ENCODE results near the gene NKIRAS1. TPM values are rescaled to one million over a fixed set of nuclear protein-coding genes. Genes with fewer than 3 reads are reported as not detected.

Gene NKIRAS1
- total and polyA plus RNA-seq, 2 of the 8 experiments (the other 6 are each of a cell fraction or from before 2014, with no cell fraction given) = 3.4 to 7.0 TPM

DNA sequence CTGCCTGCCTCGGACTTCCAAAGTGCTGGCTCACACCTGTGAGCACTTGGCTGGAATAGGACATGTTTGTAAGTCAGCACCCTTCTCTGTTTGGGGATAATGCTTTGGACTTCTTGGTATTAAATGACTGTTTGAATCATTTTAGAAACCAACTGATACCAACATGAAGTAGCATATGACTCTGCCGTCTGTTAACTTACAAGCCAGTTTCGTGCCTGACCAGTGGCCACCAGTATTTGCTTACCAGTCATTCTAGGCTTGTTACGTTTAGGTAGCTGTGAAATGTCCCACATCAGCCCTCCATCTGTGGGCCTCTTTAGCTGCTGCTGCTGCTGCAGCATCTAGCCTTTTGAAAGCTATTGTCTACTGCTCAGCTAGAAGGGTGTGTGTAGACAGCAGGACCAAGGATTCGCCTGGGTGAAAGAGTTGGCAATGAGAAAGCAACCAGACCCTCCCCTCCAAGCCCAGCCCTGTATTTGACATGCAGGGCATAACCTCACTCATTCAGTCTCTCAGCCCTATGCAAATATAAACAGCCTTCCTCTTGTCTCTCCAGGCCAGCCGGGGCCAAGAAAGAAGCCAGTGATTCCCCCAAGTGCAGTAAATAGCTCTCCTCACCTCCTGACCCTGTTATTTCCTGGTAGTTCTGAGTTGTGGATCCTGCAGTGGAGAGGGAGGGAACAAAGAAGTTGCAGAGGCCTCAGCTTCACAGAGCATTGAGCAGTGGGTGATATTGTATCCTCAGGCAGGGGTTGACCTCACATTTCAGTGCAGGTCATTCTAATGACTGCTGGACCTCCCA lies 51.0 kb downstream of the NKIRAS1 start:
- DNase-seq (ENCODE audit: low read depth in 1 of 2, low spot score in 2 of 2) (peak in 1 of 2 experiments; percentile 21), FAIRE-seq (peak; percentile 69)
- Histone ChIP-seq H3K27me3 (replicated peaks in 1 of 4; ENCODE audit: control insufficient read depth in 3 of 4, extremely low read depth in 1 of 4, insufficient read depth in 3 of 4, low read length in 3 of 4) (peaks cover 0 to 1% (median 0%) of the 10 kb centered on the region in 4 experiments; a peak in 1 of 7 replicates), H2BK20ac (ENCODE audit: low read length) (no peak overlapping the region), H4K8ac (ENCODE audit: extremely low read depth, insufficient read depth, low read length) (no peak overlapping the region), H2AFZ (ENCODE audit: low read length) (no peak overlapping the region), H3K18ac (ENCODE audit: extremely low read depth, low read length) (no peak overlapping the region), H3K23ac (ENCODE audit: insufficient read length) (no peak overlapping the region), H3K4me2 (ENCODE audit: insufficient read depth in 1 of 2, low read depth in 2 of 2, low read length in 2 of 2) (peak overlapping the region in 1 of 2 experiments; percentile 42; a peak in 3 of 4 replicates), H2BK12ac (ENCODE audit: low read depth, low read length) (0 out of 2 replicates have a peak overlapping the region, but pooled peaks have one; percentile 18), H3K23me2 (ENCODE audit: low read depth, low read length) (no peaks in the 10 kb centered on the region; the same call in 1 of the 2 replicates), H3K79me2 (ENCODE audit: control insufficient read depth in 1 of 2, insufficient read depth in 2 of 2, low read length in 2 of 2) (peaks cover 0 to 86% of the 10 kb centered on the region in 2 experiments; a peak in 2 of 4 replicates), H3K9me3 (ENCODE audit: insufficient read depth in 2 of 2, low read depth in 1 of 2, low read length in 1 of 2) (no peaks in the 10 kb centered on the region), H3K4me3 (ENCODE audit: extremely low read depth in 1 of 4, insufficient read depth in 2 of 4, low read depth in 3 of 4, low read length in 4 of 4) (no peak overlapping the region), H4K91ac (replicated peaks; ENCODE audit: insufficient read length, low read length) (no peak overlapping the region), H3K36me3 (ENCODE audit: control insufficient read depth in 2 of 4, insufficient read depth in 4 of 4, low read length in 3 of 4) (peaks cover 0 to 3% (median 1%) of the 10 kb centered on the region in 4 experiments; a peak in 3 of 8 replicates), H4K20me1 (replicated peaks in 1 of 2; ENCODE audit: control insufficient read depth in 1 of 2, insufficient read depth in 2 of 2, low read length in 2 of 2) (peaks cover 14 to 17% of the 10 kb centered on the region in 2 experiments), H2BK15ac (ENCODE audit: low read length) (no peak overlapping the region), H3K4me1 (replicated peaks in 1 of 4; ENCODE audit: control insufficient read depth in 3 of 4, insufficient read depth in 4 of 4, low read length in 3 of 4) (peaks cover 5 to 16% (median 10%) of the 10 kb centered on the region in 4 experiments), H3K9ac (replicated peaks in 1 of 4; ENCODE audit: extremely low read depth in 1 of 4, low read depth in 3 of 4, low read length in 3 of 4) (no peak overlapping the region), H3K27ac (ENCODE audit: low read depth, low read length) (no peak overlapping the region), H2BK5ac (ENCODE audit: low read depth, low read length) (peak overlapping the region; percentile 3; the same call in 1 of the 2 replicates), H3K4ac (replicated peaks; ENCODE audit: insufficient read length, low read depth, low read length) (no peak overlapping the region), H3K56ac (replicated peaks; ENCODE audit: insufficient read length, low read depth, low read length) (no peak overlapping the region), H2BK120ac (replicated peaks; ENCODE audit: low read depth, low read length) (no peak overlapping the region), H3K79me1 (ENCODE audit: low read depth, low read length) (no peaks in the 10 kb centered on the region), H2AK5ac (ENCODE audit: low read depth, low read length) (no peak overlapping the region), H4K5ac (ENCODE audit: insufficient read length, low read depth, low read length) (no peak overlapping the region), H3K14ac (ENCODE audit: insufficient read length) (no peak overlapping the region)
- POLR2A ChIA-PET (ENCODE audit: partially characterized antibody) = interaction anchor here (0.7 to 4.1 kb wide), 10 partner anchors 11 to 90 kb away, joined by 3 to 18 read pairs (median 4); partner anchors contain the start of genes NKIRAS1 and RPL15
- CTCF ChIA-PET (ENCODE audit: partially characterized antibody) = interaction anchor here (0.6 to 2.6 kb wide), 7 partner anchors 10 to 122 kb away, joined by 3 to 13 read pairs (median 4); no protein-coding TSS in a partner anchor
- WGBS, 2 experiments (ENCODE audit: extremely low coverage in 1 of 2, insufficient coverage in 1 of 2, insufficient read length in 1 of 2, insufficient replicate concordance in 2 of 2, low coverage in 1 of 2, low lambda C conversion rate in 2 of 2, missing lambda C conversion rate in 1 of 2) = 72% methylated on average over 6 of the region's 6 CpGs; no CpG with 5 or more reads in 1 of the 2 experiments
- TF ChIP-seq RAD21 (IDR thresholded peaks at IDR 0.05 in 1 of 2, conservative IDR thresholded peaks at IDR 0.05 in 1 of 2; ENCODE audit: low read depth in 2 of 2, low read length in 2 of 2) (0 out of 4 replicates have a peak, but pooled peaks of 1 of the 2 experiments have one; percentile 5), JUN (IDR thresholded peaks at IDR 0.05; ENCODE audit: low read depth, low read length) (no peak), BACH1 (IDR thresholded peaks at IDR 0.05; ENCODE audit: low read length) (no peak), EP300 (IDR thresholded peaks at IDR 0.05; ENCODE audit: borderline replicate concordance in 1 of 2, low read depth in 2 of 2, low read length in 2 of 2) (no peak), YY1 (IDR thresholded peaks at IDR 0.05; ENCODE audit: low read depth, low read length) (no peak), POLR2A (IDR thresholded peaks at IDR 0.05; ENCODE audit: control extremely low read depth in 1 of 2, low read depth in 2 of 2, low read length in 2 of 2) (0 out of 3 replicates have a peak, but pooled peaks of 1 of the 2 experiments have one; percentile 14), FOSL1 (IDR thresholded peaks at IDR 0.05; ENCODE audit: insufficient read depth, low read depth, low read length) (no peak)
- TF ChIP-seq, protein P1, sequence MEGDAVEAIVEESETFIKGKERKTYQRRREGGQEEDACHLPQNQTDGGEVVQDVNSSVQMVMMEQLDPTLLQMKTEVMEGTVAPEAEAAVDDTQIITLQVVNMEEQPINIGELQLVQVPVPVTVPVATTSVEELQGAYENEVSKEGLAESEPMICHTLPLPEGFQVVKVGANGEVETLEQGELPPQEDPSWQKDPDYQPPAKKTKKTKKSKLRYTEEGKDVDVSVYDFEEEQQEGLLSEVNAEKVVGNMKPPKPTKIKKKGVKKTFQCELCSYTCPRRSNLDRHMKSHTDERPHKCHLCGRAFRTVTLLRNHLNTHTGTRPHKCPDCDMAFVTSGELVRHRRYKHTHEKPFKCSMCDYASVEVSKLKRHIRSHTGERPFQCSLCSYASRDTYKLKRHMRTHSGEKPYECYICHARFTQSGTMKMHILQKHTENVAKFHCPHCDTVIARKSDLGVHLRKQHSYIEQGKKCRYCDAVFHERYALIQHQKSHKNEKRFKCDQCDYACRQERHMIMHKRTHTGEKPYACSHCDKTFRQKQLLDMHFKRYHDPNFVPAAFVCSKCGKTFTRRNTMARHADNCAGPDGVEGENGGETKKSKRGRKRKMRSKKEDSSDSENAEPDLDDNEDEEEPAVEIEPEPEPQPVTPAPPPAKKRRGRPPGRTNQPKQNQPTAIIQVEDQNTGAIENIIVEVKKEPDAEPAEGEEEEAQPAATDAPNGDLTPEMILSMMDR (IDR thresholded peaks at IDR 0.05; ENCODE audit: control extremely low read depth in 1 of 3, insufficient read depth in 1 of 3, low read depth in 1 of 3, low read length in 3 of 3) = no peak

All from H1 (cell line).